HG03571 (cell line): Measurements from ENCODE around the gene WDR83.
"Not testable (repeated sequence)": the region's sequence is repeated elsewhere in the genome, so short reads cannot be mapped to it uniquely, and the experiment has no call there.

ENCODE experiments used
- ATAC-seq: cut with Tn5 transposase; IDR thresholded peaks from one replicate; pipeline ENCODE4 v1.9.1; 2021; ENCODE audit not compliant: unreplicated experiment

The WDR83 gene

GRCh38 chr19:12681074-12681987 lies 14.7 kb downstream of the WDR83 start, which contains the start of gene DHPS:
DHPS (minus strand) TSS chr19:12681880; CDS start chr19:12681766, 114 bp downstream.
- ATAC-seq: peak; percentile 68

DNA sequence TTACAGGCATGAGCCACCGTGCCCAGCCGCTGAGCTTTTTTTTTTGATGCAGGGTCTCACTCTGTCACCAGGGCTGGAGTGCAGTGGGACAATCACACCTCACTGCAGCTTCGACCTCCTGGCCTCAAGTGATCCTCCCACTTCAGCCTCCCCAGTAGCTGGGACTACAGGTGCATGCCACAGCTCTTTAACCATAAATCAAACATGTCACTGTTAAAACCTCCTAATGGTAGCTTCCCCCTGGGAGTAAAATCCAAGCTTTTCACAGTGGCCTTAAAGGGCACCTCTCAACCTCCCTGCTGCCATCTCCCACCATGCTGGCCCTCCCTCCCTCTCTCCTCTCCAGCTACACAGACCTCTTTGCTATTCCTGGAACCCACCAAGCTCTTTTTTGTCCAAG lies 19.2 kb downstream of the WDR83 start:
- ATAC-seq: no peak

DNA sequence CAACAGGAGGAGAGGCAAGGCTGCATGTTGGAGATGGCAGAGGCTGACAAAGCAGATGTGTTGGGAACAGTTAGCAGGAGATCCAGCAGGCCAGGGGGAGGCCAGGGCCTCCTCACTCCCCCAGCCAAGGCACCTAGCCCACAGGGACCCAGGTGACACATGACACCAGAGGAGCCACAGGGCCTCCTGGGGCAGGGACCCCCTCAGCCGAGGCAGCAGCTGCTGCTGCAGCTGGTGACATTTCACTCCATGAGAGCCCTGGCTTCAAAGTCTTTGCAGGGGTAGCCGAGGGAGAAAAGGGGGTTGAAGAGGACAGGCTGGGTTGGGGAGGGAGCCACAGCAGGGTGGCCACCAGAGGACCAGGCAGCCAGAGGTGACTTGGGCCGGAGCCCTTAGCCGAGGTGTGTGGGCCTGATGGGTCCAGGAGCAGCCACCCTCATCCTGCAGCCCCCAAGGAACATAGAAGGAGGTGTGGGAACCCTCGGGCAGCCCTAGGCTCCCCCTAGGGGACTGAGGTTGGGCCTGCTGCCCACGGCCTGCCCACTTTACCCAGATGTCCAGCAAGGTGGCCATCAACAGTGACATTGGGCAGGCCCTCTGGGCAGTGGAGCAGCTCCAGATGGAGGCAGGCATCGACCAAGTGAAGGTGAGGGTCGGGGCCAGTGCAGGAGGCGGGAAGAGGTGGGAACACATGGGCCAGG lies 21.0 kb downstream of the WDR83 start, which contains the start of gene GNG14:
TSS of gene GNG14 (plus strand) at position 503 of the 701 bp plus-strand sequence. CDS start at position 554, 51 bp downstream.
- no peak for ATAC-seq

- no peak for ATAC-seq
Observed at GRCh38 chr19:12689012-12689411, 22.4 kb downstream of the WDR83 start.

DNA sequence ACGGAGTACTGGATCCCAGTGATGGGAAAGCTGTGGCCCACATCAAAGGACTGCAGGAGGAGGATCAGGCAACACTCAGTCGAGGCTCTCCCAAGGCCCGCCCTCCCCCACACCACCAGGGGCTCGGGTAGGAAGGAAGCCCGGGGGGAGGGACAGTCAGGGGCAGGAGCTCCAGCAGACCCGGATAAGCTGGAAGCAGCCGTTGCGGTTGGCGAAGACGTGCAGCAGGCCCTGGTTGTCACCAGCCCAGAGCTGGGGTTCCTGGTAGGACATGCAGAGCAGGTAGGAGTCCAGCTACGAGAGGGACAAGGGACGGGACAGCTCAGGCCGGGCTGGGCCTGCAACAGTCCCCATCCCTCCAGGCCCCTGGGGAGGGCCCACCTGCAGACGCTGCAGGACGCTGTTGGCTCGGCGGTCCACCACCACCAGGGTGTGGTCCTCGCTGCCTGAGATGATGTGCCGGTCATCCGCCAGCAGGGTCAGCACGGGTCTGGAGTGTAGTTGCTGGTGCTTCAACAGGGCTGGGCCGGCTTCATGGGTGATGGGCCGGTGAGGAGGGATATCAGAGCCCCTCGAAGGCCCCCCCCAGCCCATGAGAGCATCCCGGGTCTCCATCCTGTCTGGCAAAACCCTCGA lies 23.1 kb downstream of the WDR83 start:
- no peak for ATAC-seq

- no peak for ATAC-seq
Observed at GRCh38 chr19:12692960-12693359, 26.4 kb downstream of the WDR83 start.

GRCh38 chr19:12694641-12695040 lies 28.0 kb downstream of the WDR83 start:
- ATAC-seq: no peak

GRCh38 chr19:12695096-12695495 lies 28.5 kb downstream of the WDR83 start:
- ATAC-seq: no peak

DNA sequence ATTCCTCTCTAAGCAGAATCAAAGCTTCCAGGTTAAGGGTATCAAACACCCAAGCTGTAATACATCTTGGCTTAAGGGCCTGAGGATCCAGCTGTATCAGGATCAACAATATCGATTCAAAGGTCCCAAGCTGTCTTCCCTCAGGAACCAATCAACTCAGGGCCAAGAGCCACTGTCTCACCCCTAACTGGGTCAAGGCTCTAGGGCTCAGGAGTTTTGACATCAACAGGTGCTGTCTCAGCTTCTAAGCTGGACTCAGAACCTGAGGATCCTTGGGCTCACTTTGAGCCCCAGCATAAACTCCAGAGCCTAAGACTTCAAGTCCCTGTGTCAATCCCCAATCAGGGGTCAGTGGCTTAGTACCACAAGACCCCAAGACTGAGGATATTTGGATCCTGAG lies 28.9 kb downstream of the WDR83 start:
- ATAC-seq: no peak

- ATAC-seq: peak; percentile 12
Observed at GRCh38 chr19:12695997-12696365, 29.4 kb downstream of the WDR83 start.

GRCh38 chr19:12696366-12697335 lies 30.0 kb downstream of the WDR83 start, which contains the start of gene FBXW9:
FBXW9 (minus strand) TSS chr19:12696631; CDS start chr19:12696581, 50 bp downstream.
- ATAC-seq: peak; percentile 67

DNA sequence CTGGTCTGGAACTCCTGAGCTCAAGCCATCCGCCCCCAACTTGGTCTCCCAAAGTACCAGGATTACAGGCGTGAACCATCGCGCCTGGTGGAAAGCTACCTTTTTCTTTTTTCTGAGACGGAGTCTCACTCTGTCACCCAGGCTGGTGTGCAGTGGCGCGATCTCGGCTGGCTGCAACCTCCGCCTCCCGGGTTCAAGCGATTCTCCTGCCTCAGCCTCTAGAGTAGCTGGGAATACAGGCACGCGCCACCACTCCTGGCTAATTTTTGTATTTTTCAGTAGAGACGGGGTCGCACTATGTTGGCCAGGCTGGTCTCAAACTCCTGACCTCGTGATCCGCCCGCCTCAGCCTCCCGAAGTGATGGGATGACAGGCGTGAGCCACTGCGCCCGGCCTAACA lies 30.8 kb downstream of the WDR83 start:
- ATAC-seq: not testable (repeated sequence)

DNA sequence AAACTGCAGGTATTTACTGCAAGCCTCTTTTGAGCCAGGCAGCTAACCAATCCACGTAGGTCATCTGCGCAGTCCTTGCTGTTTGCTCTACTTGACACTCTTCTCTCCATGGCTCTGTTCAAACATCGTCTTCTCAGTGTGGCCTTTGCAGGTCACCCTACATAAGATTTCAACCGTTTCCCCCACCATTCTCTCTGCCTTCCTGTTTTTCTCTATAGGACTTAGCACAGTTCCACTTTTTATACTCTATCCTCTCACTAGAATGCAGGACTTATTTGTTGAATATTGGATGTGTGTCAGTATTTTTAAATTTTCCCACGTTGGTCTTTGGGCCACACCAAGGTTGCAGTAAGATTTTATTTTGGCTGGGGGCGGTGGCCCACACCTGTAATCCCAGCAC lies 31.5 kb downstream of the WDR83 start:
- ATAC-seq: no peak

GRCh38 chr19:12701596-12702282 lies 35.1 kb downstream of the WDR83 start:
- no peak for ATAC-seq

- no peak for ATAC-seq
Observed at GRCh38 chr19:12703046-12703445, 36.4 kb downstream of the WDR83 start.

- no peak for ATAC-seq
Observed at GRCh38 chr19:12705169-12705568, 38.6 kb downstream of the WDR83 start.

- ATAC-seq: no peak
Observed at GRCh38 chr19:12705654-12706331, 39.2 kb downstream of the WDR83 start.

DNA sequence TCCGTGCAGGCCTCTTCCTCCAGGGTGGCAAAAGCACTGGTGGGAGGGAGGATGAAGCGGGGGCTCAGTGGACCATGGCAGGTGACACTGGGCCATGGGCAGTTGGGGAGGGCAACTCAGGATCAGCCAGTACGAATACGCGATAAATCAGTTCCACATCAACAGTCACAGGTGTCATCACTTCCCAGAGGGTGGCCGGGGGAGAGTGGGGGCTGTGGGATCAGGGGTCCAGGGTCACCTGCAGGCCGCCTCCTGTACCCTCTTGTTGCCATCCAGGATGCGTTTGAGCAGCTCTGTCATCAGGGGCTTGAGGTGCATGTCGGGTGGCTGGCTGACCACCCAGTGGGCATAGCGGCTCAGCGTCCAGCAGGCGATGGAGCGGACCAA lies 39.7 kb downstream of the WDR83 start:
- no peak for ATAC-seq

DNA sequence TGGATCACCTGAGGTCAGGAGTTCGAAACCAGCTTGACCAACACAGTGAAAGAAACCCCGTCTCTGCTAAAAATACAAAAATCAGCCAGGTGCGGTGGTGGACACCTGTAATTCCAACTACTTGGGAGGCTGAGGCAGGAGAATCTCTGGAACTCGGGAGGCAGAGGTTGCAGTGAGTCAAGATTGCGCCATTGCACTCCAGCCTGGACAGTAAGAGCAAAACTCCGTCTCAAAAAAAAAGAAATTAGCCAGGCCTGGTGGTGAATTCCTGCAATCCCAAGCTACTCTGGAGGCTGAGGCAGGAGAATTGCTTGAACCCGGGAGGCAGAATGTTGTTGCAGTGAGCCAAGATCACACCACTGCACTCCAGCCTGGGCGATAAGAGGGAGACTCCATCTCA lies 42.0 kb downstream of the WDR83 start:
- no peak for ATAC-seq
